Activated CD8-positive, alpha-beta memory T cell treated with anti-CD3 and anti-CD28 coated beads for 4 hours (primary cell): ENCODE measurements around the gene RPL22L1.
"Not testable (repeated sequence)": the region's sequence is repeated elsewhere in the genome, so short reads cannot be mapped to it uniquely, and the experiment has no call there.

Source experiments
- DNase-seq, 2 donors: peaks; one replicate each; pipeline ENCODE4 v3.0.0-alpha.2; 2020; ENCODE audit warnings: low read depth in 2 of 2

RPL22L1 gene

DNA sequence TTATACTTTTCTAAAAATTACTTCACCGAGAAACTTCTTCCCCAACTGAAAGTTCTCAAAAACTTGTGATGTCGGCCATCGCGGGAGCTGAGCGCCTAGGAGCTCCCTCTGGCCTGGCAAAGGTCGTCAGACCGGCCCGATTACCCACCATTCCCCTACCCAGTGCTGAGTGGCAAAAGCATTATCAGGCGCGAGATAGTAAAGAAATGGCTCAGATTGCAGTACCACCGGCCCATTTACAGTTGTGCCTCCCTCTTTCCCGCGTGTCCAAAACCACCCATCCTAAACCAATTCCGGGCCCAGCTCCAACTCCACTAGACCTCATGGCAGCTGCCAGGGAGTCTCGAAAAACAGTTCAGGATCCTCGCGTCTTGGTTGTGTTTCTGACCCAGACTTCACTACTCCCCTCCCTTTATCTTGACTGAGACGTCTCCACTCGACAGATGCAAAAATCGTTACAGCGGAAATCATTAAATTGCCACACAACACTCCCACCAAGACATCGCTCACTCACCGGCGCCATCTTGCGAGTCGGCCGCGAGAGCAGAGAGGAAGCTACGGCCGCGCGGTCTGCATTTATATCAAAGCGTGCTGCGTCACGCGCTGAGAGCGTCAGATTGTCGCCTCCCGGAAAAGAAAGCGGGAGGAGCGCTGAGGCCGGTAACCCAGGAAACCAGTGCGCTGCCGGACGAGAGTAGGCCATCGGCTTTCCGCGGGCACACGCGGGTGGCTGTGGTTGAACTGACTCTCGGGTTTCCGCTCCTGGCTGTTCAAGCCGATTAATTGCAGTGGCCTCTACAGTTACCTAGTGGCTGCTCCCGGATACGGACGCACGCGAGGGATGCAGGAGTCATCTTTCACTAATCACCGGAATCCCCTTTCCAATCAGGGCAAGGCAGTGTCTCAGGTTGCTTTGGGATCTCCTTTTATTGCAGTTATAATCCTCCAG is at the start of gene RPL22L1:
Gene RPL22L1 (minus strand): TSS at position 551 of the 949 bp plus-strand sequence. CDS start 28 bp downstream, at position 523.
- peak; percentile 88 for DNase-seq

DNA sequence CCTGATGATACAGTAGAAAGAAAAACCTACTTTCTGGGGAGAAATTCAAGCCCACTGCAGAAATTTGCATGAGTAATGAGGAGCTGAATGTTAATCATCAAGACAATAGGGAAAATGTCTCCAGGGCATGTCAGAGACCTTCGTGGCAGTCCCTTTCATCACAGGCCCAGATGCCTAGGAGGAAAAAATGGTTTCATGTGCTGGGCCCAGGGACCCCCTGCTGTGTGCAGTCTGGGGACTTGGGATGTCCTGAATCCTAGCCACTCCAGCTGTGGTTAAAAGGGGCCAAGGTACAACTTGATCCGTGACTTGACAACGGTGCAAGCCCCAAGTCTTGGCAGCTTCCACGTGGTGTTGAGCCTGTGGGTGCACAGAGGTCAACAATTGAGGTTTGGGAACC is 48.7 kb upstream of the RPL22L1 start:
- no peak for DNase-seq

DNA sequence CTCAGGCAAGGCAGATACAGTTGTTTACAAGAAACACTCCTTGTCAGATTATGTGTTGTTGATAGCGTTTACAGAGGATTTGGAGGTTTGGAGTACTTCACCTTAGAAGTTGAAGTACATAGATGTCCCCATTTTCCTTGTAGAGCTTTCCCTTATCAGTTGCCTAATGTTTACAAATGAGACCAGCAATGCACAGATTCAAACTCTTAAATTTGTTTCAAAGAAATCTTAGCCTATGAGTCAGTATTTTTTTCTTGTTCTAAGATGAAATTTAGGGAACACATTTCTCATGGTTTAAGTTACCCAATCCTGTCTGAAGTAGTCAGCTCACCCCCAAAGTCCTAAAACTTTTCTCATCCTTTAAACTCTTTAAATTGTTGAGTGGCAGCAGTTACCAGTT is 44.7 kb upstream of the RPL22L1 start:
- DNase-seq: no peak

DNA sequence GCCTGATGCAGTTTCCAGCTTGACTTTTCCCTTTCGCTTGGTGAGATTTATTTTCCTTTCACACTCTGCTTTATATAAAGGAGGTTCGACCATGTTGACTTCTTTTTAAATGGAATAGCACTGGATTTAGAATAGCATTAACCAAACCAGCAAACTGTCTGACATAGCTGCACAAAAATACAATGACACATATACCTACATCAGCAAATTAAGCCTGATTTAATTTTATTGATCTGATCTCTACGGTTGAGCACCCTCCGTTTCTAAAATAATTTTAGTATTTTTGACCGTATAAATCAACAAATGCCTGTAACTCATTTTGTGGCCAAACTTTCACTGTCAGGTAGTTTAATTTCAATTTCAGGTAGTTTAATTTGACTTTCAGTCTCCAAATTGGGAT is 44.2 kb upstream of the RPL22L1 start:
- DNase-seq: no peak

DNA sequence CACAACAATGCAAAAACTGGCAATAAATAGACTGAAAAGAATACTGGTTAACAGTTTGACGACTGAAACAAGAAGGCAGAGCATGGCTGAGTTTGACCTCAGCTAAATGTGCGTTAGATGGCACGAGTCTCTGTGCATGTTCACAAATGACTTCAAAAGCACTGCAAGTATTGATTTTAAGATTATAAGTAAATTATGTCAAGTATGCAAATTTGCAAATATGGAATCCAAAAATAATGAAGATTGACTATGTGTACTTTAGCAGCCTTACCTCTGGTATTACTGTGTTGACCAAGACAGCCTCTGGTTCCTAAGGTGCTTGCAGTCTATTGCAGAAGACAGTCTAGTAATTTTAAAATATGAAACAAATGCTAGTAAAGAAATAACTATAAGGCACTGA is 41.1 kb upstream of the RPL22L1 start:
- no peak for DNase-seq

DNA sequence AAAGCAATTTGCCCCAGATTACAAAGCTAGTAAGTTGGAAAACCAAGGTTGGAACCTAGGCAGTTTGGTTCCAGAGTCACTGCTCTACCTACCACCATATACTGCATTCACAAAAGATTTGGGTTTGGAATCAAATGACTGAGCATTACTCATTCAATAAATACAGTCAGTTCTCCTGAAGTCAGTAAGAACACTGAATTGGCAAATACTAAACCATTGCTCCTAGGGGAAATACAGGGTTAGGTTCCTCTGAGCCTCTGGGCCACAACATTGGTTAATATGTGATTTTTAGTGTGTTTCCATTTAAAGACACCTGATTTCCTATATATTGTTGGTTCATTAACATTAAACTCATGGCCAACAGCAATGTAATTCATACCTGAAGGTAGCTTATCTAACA is 40.5 kb upstream of the RPL22L1 start:
- no peak for DNase-seq

DNA sequence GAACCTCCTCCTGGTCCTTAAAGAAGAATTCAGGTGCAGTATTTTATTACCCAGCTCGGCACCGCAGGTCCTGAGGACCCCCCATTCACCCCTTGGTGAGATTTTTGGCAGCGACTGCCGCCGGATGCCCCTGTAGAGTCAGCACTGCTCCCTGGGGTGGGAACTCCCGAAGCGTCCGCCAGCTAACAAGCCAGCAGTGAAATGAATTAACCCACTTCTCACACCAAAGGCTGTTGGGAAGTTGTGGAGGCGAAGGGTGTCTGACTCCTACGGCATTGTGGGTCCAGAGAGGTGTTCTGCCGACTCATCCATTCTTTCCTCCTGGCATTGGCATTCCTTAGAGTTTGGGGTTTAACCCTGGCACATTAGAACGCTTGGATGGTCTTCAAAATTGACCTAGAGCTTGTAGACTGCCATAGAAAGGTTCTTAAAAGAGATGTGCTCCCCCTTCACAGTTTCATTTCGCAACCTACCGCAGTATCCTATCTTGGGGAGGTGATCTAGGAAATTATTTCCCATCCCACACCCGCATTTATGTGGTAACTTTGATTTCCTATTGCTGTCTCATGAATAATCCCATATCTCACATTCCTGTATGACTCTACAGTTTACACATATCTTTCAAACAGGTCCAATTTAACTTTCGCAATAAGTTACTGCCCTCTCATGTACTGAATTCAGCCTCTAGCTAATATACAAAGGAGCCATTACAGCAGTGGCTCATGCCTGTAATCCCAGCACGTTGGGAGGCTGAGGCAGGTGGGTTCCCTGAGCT is 39.3 kb upstream of the RPL22L1 start:
- no peak for DNase-seq

DNA sequence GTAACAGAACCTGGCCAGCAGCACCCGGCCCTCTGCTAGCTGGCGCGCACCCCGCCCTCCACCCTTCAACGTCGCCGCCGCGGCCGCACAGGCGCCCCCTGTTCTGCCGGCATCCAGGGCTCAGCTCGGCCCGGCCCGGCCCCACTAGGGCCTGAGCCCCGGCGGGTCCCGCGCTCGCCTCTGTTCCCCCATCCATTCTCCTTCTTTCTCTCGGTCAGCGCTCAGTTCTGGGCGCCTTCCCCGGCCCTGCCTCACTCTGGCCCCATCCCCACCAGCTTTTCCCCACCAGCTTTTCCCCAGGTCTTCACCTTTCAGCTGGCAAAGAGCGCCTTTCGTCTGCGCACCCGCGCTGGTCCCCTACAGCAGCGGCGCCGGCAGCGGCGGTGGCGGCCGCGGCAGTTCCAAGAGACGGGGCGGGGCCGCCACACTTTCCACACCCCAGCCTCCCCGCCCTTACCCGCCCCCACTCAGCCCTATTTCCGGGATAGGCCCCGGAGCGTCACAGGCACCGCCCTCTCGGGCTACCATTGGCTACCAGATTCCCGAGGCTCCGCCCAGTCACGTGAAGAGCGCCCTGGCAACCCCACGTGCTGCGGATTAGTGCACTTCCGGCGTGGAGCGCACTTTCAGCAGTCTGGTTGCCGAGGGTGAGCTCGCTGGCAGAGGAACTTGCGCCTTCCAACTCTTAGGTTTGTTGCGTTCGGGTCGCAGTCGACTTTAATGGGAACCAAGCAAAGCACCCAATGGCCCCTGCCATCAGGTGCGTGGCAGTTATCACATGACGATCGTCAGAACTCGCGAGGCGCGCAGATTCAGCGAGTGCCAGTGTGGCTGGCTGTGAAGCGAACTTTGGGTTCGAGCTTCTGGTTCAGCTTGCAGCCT is 38.5 kb upstream of the RPL22L1 start, which contains the start of gene EIF5A2:
Gene EIF5A2 (minus strand): TSS at position 403 of the 882 bp plus-strand sequence. CDS start 831 bp downstream, outside the sequence.
- peak; percentile 91 to 94 for DNase-seq

DNA sequence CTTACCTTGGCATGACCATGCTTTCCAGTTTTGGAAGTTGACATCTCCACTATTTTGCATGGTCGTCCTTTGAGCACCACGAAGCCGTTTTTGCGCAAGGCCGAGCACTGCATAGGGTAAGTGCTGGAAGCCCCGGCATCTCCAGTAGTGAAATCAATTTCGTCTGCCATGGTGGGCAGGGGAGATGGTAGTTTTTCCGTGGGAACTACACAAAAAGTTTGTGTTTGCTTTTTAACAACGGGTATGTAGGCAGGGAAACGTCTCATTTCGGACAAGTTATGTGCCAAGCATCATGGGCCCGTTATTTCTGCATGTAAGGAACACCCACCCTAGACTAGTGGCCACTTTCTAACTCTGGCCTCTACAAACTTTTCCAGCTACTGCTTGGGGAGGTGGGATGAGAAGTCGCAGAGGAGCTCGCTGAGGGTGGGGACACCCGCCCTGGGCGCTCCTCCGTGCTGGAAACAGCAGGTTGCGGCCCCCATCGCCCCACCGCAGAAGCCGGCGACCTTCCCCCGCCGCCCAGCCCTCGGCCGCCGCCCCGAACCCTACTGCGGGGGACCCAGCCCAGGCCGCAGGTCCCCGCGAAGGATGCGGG is 37.7 kb upstream of the RPL22L1 start:
- no peak for DNase-seq

DNA sequence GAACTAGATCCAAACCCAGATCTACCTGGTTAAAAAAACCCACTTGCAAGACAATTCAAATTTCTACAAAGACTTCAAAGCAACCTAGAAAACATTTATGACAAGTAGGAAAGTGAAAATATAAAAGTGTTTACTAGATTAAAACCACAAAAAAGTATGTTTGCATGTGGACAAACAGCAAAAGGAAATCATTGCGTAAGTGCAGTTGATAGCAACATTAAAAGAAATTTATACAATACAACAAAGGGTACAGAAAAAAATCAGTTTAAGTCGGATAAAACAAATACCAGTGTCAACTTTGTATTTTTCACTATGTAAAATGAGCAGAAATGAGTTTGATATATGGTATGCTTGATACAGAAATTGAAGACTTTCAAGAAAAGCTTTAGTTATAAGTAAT is 35.9 kb upstream of the RPL22L1 start:
- no peak for DNase-seq

DNA sequence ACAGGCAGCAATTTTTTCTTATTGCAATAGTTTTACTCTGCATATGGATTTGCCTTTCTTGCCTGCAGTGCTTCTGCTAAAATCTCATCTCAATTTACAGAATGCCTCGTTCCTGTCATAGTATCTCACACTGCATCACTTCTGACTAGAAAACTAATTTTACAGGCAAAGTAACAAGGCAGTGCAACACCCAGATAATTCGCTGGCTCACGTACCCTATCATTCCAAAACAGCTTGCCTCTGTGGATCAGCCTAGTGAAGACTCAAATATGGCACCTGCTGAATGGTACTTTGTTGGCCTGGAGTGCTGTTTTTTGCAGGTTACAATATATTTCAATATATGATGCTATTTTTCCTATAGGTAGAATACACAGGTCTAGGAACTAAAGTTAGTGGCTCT is 33.1 kb upstream of the RPL22L1 start:
- DNase-seq: no peak

DNA sequence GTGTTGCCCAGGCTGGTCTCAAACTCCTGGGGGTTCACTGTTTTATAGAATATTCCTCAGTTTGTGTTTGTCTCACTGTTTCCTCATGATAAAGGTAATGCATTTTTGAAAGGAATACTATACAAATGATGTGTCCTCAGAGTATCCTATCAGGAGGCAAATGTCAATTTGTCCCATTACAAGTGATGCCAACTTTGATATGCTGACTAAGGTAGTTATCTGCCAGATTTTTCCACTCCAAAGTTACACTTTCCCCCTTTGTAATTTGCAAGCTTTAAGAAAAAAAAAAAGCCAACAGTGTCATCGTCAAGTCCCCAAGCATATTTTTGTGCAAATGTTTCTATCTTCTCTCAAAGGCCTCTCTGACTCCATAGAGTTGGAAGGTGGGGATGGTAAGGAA is 29.5 kb upstream of the RPL22L1 start:
- no peak for DNase-seq

DNA sequence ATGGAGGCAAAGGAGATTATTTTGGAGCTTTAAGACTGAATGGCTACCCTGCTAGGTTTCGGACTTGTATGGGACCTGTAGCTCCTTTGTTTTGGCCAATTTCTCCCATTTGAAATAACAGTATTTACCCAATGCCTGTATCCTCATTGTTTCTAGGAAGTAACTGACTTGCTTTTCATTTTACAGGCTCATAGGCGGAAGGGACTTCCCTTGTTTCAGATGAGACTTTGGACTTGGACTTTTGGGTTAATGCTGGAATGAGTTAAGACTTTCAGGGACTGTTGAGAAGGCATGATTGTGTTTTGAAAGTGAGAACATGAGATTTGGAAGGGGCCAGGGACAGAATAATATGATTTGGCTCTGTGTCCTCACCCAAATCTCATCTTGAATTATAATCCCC is 28.0 kb upstream of the RPL22L1 start:
- no peak for DNase-seq

DNA sequence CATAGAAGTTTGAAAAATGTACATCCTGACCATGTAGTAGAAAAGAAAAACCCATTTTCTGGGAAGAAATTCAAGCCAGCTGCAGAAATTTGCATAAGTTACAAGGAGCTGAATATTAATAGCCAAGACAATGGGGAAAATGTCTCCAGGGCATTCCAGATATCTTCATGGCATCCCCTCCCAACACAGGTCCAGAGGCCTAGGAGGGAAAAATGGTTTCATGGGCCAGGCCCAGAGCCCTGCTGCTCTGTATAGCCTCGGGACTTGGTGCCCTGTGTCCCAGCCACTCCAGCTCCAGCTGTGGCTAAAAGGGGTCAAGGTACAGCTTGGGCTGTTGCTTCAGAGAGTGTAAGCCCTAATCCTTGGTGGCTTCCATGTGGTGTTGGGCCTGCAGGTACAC is 27.2 kb upstream of the RPL22L1 start:
- not testable (repeated sequence) for DNase-seq

DNA sequence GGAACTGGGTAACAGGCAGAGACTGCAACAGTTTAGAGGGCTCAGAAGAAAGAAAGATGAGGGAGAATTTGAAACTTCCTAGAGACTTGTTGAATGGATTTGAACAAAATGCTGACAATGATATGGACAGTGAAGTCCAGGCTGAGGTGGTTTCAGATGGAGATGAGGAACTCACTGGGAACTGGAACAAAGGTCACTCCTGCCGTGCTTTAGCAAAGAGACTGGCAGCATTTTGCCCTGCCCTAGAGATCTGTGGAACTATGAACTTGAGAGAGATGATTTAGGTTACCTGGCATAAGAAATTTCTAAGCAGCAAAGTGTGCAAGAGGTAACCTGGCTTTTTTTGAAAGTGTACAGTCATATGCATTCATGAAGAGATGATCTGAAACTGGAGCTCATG is 26.8 kb upstream of the RPL22L1 start:
- DNase-seq: no peak

DNA sequence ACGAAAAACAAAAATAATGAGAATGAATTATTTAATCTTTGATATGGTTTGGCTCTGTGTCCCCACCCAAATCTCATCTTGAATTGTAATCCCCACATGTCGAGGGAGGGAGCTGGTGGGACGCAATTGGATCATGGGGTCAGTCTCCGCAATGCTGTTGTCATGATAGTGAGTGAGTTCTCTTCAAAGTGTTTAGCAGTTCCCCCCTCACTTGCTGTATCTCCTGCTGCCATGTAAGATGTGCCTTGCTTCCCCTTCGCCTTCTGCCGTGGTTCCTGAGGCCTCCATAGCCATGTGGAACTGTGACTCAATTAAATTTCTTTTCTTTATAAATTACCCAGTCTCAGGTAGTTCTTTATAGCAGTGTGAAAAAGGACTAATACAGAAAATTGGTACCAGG is 26.3 kb upstream of the RPL22L1 start:
- DNase-seq: not testable (repeated sequence)

DNA sequence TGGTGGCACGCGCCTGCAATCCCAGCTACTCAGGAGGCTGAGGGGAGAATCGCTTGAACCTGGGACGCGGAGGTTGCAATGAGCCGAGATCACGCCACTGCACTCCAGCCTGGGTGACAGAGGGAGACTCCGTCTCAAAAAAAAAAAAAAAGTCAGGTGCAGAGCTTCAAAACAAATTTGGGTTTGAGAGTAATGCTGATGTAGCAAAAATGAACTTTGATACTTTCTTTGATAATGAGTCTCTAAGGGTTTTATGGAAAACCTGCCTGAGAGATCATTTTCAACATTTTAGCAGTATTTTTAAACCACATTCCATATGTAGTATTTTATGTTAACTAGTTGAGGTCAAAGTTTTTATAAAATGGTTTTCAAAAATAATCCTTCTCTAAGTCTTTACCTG is 23.9 kb upstream of the RPL22L1 start:
- no peak for DNase-seq

DNA sequence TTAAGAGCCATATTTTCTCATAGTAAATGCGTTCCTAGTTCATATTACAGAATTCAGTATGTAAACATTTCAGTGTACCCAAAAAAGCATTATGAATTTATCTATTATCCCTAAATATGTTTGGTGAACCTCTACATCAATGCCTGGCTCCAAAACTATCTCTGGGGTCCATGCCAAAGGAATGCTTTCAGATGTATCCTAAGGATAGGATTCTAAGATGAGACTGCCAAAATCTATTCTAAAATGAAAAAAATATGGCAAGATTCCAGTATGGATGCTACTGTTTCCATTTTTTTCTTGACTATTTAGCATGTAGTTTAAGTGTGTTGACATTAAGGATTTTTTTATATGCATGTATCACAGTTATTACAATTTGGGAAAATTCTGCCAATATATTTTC is 19.6 kb upstream of the RPL22L1 start:
- DNase-seq: no peak

DNA sequence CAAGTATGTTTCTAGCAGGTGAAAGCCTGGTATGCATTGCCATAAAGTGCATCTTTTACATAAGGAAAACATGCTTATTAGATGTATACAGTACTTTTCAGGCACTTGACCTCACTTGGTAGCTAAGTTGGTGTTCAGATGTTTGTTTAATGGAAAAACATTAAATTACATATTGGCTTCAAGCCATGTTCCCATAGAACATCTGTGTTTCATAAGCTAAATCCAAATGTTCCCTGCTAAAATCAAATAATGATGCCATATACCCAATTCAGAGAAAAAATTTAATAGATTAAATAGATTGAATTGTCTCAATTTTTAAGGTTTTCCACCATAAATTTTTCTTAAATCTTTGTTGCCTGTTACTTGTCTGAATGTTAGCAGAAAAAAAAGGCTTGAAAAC is 19.1 kb upstream of the RPL22L1 start:
- no peak for DNase-seq

DNA sequence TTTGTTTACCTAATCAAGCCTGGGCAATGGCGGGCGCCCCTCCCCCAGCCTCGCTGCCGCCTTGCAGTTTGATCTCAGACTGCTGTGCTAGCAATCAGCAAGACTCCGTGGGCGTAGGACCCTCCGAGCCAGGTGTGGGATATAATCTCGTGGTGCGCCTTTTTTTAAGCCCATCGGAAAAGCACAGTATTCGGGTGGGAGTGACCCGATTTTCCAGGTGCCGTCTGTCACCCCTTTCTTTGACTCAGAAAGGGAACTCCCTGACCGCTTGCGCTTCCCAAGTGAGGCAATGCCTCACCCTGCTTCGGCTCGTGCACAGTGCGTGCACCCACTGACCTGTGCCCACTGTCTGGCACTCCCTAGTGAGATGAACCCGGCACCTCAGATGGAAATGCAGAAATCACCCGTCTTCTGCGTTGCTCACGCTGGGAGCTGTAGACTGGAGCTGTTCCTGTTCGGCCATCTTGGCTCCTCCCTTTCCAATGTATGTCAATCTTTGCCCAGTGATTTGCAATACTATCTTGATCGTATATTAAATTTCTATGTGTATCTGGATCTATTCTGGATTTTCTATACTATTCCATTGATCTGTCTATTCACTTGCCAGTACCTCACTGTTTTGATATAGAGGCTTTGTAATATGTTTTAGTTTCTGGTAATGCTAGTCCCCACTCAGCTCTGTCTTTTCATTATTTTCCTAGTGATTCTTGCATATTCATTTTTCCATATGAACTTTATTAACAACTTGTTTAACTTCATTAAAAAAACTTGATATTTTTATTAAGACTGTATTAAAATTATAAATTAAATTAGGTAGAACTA is 14.3 kb upstream of the RPL22L1 start:
- DNase-seq: not testable (repeated sequence)
